Measurements from ENCODE around the gene CHST15.

The CHST15 gene

GRCh38 chr10:123995082-123995460 is 98.3 kb downstream of the CHST15 start:
- DNase-seq, result no peak

DNA sequence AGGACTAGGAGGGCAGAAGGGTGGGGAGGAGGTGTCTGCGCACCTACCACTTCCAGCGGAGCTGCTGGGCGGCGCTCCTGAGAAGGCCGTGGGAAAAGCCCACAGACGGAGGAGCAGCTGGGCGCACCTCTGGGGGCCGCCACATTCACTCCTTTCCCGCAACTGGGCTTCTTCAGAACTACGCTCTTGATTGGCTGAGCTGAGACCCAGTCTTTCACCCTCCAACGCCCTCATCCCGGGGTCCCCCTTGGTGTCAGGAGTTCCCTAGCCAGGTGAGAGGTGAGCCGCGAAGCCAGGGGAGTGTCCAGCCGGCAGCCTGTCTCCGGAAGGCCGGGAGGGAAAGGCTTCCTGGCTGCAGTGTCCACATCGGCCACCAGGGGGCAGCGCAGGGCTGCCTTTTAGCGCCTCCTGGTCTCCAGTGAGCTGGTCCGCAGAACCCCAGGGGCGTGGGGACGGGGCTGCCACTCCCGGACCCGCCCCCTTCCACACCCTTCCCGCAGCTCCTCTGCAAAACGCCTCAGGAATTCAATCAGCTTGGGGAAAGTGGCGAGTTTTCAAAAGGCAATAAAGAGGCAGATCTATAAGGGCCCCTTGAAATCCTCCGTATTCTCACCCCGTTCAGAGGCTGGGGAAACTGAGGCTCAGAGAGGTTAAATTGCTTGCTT is 98.8 kb downstream of the CHST15 start:
- no peak for DNase-seq

DNA sequence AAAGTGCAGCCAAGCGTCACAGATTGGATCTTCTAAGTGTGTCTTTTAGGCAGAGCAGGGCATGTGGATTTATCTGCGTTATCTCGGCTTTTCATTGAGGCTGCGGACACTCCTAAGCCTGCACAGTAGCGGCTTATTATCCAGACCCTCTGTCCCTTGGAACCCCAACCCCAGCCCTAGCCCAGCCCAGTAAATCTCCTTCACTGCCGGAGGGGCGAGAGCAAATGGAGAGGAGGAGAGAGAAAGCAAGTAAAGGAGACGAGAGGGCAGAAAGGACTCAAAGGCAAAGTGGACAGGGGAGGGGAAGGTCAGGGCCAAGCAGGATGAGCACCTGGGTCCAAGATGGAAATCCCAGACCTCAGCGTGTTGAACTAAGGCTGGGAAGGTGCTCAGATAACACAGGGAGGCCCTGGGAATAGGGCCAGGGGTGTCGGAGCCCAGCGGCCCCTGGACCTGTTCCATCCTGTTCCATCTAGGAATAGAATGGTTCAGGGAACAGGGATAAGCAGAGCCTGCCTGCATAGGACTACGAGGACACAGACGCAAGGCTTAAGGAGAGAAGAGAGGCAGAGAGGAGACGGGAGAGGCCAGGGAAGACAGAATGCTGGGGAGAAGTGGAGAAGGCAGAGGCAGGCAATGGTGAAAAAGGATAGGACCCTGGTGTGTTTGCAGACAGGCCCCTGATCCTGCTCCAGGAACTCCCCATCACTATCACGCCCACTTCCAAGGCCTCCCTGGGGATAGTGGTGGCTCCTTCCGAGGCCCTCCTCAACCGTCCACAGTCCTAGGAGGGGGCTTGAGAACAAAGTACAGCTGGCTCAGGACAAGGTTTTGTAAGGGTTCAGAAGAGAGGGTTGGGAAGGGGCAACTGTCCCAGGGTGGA is 99.6 kb downstream of the CHST15 start:
- no peak for DNase-seq

- DNase-seq, result no peak
Measured at GRCh38 chr10:123991611-123992570, 101.5 kb downstream of the CHST15 start.

GRCh38 chr10:123990889-123991288 is 102.5 kb downstream of the CHST15 start:
- DNase-seq, result no peak

- DNase-seq, result no peak
Measured at GRCh38 chr10:123988694-123989093, 104.7 kb downstream of the CHST15 start.

DNA sequence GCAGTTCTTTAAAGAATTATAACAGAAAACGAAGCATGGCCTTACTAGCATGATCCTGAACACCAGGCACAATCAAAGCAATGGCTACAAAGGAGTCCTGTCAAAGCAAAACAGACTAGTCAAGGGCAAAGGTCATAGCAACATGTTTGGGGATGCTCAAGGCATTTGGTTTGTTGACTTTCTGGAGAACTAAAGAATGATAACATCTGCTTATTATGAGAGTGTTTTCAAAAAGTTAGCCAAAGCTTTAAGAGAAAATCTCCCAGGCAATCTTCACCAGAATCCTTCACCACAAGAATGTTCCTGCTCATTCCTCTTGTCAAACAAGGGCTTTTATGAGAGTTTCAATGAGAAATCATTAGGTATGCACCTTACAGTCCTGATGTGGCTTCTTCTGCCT is 106.7 kb downstream of the CHST15 start:
- DNase-seq, result no peak

DNA sequence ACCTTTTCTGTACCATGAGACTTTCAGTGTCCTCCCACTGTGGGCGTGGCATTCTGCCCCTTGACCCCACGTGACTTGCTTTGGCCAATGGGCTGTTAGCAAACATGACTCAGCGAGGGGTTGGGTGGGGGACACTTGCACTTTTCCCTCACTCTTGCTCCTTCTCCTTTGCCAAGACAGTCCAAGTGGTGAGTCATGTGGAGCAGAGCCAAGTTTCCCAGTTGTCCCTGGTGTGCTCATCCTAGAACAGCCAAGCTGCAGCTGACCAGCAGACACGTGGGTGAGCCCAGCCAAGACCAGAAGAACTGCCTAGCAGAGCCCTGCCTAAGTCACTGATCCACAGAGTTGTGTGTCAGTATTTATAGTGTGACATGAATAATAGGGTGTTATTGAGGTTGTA is 119.0 kb downstream of the CHST15 start:
- DNase-seq, result no peak

DNA sequence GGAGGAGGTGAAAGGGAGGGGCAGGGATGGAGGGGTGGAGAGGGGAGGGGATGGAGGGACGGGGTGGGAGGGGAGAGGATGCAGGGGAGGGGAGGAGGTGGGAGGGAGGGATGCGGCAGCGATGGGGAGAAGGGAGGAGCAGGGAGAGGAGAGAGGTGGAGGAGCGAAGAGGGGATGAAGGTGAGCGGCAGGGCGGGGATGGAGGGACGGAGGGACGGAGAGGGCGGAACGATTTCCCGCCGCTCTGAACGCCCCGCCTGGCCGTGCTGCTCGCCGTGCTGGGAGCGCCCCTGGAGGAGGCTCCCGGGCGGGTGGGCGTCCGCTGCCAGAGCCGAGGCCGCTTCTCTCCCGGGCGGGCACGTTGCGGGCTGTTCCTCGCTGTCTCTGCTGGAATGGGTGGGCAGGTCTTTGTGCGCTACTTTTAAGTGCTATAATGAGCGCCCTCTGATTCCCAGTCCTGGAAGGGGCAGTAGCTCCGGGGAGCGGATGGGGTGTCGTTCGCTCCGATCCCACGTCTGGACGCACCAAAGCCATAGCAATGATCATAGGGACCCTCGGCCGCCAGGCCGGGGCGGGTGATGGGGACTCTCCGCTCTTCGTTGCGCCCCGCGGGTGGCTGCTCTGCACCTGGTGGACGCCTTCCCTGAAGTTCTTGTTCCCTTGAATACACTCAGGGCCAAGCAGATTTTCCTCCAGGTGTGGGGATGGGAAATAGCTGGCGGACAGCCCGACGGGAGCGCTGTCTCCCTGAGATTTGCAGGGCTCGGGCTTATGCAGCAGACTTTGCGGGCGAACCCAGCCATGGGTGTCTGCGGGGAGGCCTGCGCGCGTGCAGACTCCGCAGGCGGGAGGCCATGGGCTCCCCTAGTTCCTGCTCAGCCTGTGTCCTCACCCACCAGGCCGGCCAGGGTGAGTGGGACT is 120.7 kb downstream of the CHST15 start:
- no peak for DNase-seq

DNA sequence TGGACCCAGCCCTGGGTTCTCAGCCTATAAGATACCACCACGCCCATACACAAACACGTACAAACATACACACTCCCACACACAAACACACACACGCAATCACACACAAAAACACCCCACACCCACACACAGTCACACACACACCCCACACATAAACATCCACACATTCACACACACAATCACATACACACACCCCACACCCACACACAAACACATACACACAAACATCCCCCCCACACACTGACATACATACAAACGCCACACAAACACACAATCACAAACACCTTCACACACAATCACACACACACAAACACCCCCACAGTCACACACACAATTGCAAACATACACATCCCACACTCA is 122.5 kb downstream of the CHST15 start:
- DNase-seq, result no peak

GRCh38 chr10:123970207-123970926 is 123.0 kb downstream of the CHST15 start:
- DNase-seq, result no peak

DNA sequence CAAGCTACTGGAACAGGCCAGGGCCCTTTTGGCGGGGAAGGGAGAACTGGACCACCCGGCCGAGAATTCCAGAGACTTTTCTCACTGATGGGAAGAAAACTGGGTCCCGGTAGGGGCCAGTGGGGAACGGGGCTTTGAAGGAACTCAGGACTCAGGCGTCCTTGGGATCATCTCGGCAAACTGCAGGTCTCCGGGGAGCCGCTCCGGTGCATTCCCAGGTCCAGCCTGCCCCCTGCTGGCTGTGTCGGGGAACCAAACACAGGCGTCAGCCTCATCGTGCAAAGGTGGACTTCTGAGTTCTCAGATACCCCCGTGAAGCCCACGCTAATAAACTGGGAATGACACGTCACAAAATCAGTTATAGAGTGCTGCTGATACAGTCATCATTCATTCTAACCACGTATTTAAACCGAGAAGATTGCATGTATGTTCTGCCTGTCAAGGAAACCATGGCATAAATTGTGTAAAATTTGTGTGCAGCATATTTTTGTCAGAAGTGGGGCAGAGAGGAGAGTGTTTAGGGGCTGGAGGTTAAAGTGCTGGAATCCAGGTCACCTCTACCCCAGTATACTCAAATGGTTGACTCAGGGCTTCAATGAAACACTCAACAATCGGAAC is 125.7 kb downstream of the CHST15 start:
- no peak for DNase-seq

DNA sequence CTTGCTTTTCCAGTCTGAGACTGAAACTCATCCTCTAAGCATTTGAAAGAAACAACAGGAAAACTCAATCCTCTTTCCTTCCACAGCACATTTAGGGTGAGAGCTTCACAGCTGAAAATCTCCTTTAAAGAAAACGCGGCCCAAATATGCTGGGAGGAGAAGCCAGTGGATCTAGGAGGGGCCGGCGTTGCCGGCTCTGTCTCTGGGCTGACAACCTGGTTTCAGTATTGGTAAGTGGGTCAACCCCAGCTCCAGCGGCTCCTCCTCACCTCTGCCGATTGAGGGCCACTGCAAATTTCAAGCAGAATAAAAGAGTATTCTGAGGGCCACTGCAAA is 126.5 kb downstream of the CHST15 start:
- no peak for DNase-seq

DNA sequence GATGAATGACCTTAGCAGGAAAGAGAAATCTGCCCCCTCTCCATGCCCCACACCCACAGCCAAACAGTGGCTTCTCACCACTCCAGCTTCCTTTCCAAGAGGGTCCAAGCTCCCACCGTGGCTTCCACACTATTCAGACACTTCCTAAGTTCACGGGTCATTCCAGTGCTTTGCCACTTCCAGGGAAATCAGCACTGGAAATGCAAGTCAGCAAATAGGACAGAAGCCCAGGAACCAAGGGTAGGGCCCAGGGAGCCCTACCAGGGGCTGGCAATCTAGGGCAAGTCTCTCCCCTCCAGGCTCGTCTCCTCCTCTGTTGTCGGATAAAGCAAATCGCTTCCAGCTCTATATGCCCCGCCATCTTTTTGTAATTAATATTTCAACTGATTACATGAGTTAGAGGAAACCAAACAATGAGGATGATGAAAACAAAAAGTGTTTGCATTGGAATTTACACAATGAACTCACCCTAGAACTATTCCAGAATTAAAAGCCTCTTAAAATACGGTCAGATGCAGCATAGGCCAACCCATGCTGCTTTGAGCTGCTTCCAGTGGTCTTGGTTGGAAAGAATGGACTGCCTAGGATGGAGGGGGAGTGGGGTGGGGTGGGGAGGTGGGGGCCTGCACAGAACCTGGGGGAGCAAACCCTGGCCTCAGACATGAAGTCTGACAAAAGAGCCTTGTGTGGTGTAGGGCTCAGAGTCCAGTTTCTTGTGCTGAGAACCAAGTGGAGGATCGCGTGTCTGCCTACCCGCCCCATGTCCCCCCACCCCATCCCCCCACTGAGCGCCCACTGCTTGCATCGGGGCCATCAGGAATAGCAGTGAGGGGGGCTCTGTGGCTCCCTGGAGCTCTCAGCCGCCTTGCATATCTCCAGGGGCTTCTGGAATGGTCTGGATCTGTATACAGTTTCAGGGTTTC is 127.2 kb downstream of the CHST15 start:
- DNase-seq, result no peak

- no peak for DNase-seq
Measured at GRCh38 chr10:123964953-123965352, 128.4 kb downstream of the CHST15 start.

DNA sequence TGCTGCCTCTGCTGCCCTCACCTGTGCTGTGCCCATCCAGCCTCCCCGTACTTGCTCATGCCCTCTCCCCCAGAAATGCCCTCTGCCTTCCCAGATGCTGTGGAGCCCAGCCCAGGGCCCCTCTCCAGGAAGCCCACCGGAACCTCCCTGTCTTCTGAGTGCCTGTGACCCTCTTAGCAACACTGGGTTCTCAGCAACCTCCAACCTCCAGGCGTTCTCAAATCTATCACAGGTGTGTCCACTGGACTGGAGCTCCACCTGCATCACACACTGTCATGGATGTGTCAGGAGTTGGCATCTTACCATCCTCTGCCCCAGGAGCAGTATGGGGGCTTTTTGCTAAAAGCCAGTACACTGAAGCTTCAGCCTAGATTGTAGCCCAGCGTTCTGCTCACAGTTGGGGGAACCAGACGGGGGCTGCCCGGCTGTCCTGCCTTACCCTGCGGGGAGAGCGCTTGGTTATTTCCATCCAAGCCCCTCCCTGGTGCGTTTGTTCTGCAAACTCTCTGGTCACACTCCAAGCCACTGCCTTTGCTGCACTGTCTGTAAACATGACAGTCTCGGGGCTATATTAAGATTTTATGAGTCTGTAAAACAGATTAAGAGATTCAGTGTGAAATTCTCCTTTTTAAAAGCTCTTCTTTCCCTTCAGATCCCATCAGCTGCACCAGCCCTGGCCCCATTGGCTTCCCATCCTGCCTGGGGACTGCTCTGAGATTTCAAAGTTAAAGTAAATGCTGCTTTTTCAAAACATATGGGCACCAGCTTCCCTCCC is 130.5 kb downstream of the CHST15 start:
- no peak for DNase-seq

DNA sequence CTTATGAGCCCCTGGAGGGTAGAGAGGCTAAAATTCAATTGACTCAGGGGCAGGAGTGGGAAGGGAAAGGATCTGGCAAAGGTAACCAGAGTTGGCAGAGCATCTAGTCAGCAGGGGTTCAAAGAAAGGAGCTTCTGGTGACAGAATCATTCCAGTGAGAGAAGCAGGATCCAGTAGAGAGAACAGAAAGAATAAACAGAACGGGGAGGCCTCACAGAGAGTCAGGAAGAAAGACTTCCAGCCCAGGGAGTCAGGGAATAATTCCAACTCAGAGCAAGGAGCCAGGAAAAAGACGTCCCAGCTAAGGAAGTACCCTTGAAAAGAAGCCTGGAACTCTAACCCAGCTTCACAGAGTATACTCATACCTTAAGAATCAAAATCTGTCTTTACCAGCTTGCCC is 135.2 kb downstream of the CHST15 start:
- no peak for DNase-seq

All from NCI-H2081 treated with DMSO at 0.1 percent for 48 hours (cell line).